Esophagus muscularis mucosa (tissue), 4 donors: Measurements from ENCODE around the gene ADAM19. TPM values are rescaled to one million over a fixed set of nuclear protein-coding genes. Genes with fewer than 3 reads are reported as not detected.

ENCODE experiments used
- DNase-seq: peaks from one replicate; pipeline ENCODE4 v3.0.0-alpha.2; 2017; ENCODE audit errors: extremely low spot score
- H3K27ac ChIP-seq, 4 donors: fragments of 200-600 bp; sonication (generic); replicated peaks in 1 of 4; 1 replicate in 3 of 4; 2 replicates in 1 of 4; pipeline ENCODE4 v1.5.1; 2016 to 2019; ENCODE audit warnings: mild to moderate bottlenecking in 1 of 4
- H3K27me3 ChIP-seq, 4 donors: fragments of 200-600 bp; sonication (generic); one replicate each; pipeline versions ENCODE4 v1.5.1 to v1.6.0; 2016 to 2019
- H3K36me3 ChIP-seq, 4 donors: fragments of 200-600 bp; sonication (generic); one replicate each; pipeline ENCODE4 v1.5.1; 2016 to 2019
- H3K4me1 ChIP-seq, 4 donors: fragments of 200-600 bp; sonication (generic); one replicate each; pipeline ENCODE4 v1.5.1; 2016 to 2019
- H3K4me3 ChIP-seq, 4 donors: fragments of 200-600 bp; sonication (generic); 1 replicate in 2 of 4; 2 replicates in 2 of 4; pipeline ENCODE4 v1.5.1; 2016 to 2019; ENCODE audit warnings: mild to moderate bottlenecking in 4 of 4, moderate library complexity in 1 of 4
- H3K9me3 ChIP-seq, 4 donors: fragments of 200-600 bp; sonication (generic); 1 replicate in 3 of 4; 2 replicates in 1 of 4; pipeline ENCODE4 v1.5.1; 2016 to 2019
- CTCF ChIP-seq, 3 experiments: fragments of 200-600 bp in 2 of 3; fragments of 450-650 bp in 1 of 3; sonication (generic) in 2 of 3; IDR thresholded peaks; one replicate each; pipeline ENCODE4 v1.5.1; 2017 to 2019; ENCODE audit warnings: antibody characterized with exemption in 3 of 3, mild to moderate bottlenecking in 2 of 3, moderate library complexity in 1 of 3
- EP300 ChIP-seq: sonication (generic); formaldehyde crosslinking; IDR thresholded peaks from one replicate; pipeline ENCODE4 v1.6.1; 2017; ENCODE audit warnings: antibody characterized with exemption
- POLR2A ChIP-seq: fragments of 450-650 bp; IDR thresholded peaks from one replicate; pipeline ENCODE4 v1.6.1; 2017; ENCODE audit warnings: antibody characterized with exemption, moderate library complexity, mild to moderate bottlenecking, low read depth
- POLR2AphosphoS5 ChIP-seq, 2 donors: sonication (generic); formaldehyde crosslinking; IDR thresholded peaks; one replicate each; pipeline ENCODE4 v1.6.1; 2017; ENCODE audit warnings: antibody characterized with exemption in 2 of 2
- WGBS: methylation state at CpG from one replicate; pipeline ENCODE4 v1.1.5; 2018; 5-methylcytosine and 5-hydroxymethylcytosine counted together
- intact Hi-C: fragments of 100-400 bp; cut with DNase I; formaldehyde crosslinking; loops from one replicate; pipeline ENCODE4 v1.15.1; 2023
- total RNA-seq, 4 donors: library from RNA; depleted of rRNA; stranded (reverse); fragments of >200 nt; gene quantifications; one replicate each; pipeline versions ENCODE4 v1.1.0 to v1.2.1, GENCODE V29; 2016

ADAM19 gene
- total RNA-seq, 4 donors from 2014 or later: 25.0 to 43.6 (median 28.1) TPM

GRCh38 chr5:157552650-157553049, 22.9 kb downstream of the ADAM19 start:
- WGBS: 85% methylated on average over 1 of the region's 1 CpG
- H3K27me3 ChIP-seq: no peaks in the 10 kb centered on the region
- no peaks in the 10 kb centered on the region for H3K36me3 ChIP-seq
- peaks cover 37 to 81% (median 75%) of the 10 kb centered on the region in 4 donors for H3K4me1 ChIP-seq
- H3K27ac ChIP-seq: peak overlapping the region in 3 of 4 donors; percentile 87 to 88 (median 87)
- intact Hi-C loops: no loop called here
- H3K9me3 ChIP-seq: no peaks in the 10 kb centered on the region
- no peak overlapping the region for H3K4me3 ChIP-seq
- no peak for TF ChIP-seq POLR2AphosphoS5 (IDR thresholded peaks at IDR 0.05)
- TF ChIP-seq CTCF (IDR thresholded peaks at IDR 0.05): no peak
- no peak for TF ChIP-seq EP300
- no peak for TF ChIP-seq POLR2A
- no peak for DNase-seq

- no peak for TF ChIP-seq EP300
- no peak for TF ChIP-seq CTCF (IDR thresholded peaks at IDR 0.05)
- no peak for TF ChIP-seq POLR2AphosphoS5 (IDR thresholded peaks at IDR 0.05)
- TF ChIP-seq POLR2A: no peak
- H3K36me3 ChIP-seq: no peaks in the 10 kb centered on the region
- no peak overlapping the region for H3K4me3 ChIP-seq
- H3K27me3 ChIP-seq: no peaks in the 10 kb centered on the region
- no peaks in the 10 kb centered on the region for H3K9me3 ChIP-seq
- 61% methylated on average over 4 of the region's 4 CpGs for WGBS
- peak overlapping the region; percentile 84 to 88 (median 87) for H3K27ac ChIP-seq
- no peak for DNase-seq
- H3K4me1 ChIP-seq: peaks cover 54 to 83% (median 76%) of the 10 kb centered on the region in 4 donors
- intact Hi-C loops: no loop called here
Observed at GRCh38 chr5:157550663-157551062, 24.9 kb downstream of the ADAM19 start.

- Histone ChIP-seq H3K27me3 (no peaks in the 10 kb centered on the region), H3K36me3 (no peaks in the 10 kb centered on the region), H3K4me3 (no peak overlapping the region), H3K9me3 (no peaks in the 10 kb centered on the region), H3K27ac (peak overlapping the region; percentile 84 to 88 (median 87)), H3K4me1 (peaks cover 55 to 83% (median 76%) of the 10 kb centered on the region in 4 donors)
- intact Hi-C loops: no loop called here
- 52% methylated on average over 5 of the region's 5 CpGs for WGBS
- DNase-seq: no peak
- no peak for TF ChIP-seq CTCF (IDR thresholded peaks at IDR 0.05)
- TF ChIP-seq POLR2AphosphoS5 (IDR thresholded peaks at IDR 0.05): peak in 1 of 2 donors; percentile 34
Observed at GRCh38 chr5:157549954-157550549, 25.5 kb downstream of the ADAM19 start.

- WGBS: 63% methylated on average over 3 of the region's 3 CpGs
- no peak for TF ChIP-seq POLR2A
- no peak for TF ChIP-seq POLR2AphosphoS5 (IDR thresholded peaks at IDR 0.05)
- no peak for TF ChIP-seq EP300
- no peak for TF ChIP-seq CTCF (IDR thresholded peaks at IDR 0.05)
Observed at GRCh38 chr5:157549283-157549629, 26.3 kb downstream of the ADAM19 start.

More at GRCh38 chr5:157549283-157549629, 26.3 kb downstream of the ADAM19 start:
- Histone ChIP-seq H3K27me3 (no peaks in the 10 kb centered on the region), H3K4me3 (no peak overlapping the region), H3K9me3 (no peaks in the 10 kb centered on the region), H3K27ac (peak overlapping the region; percentile 84 to 88 (median 87)), H3K36me3 (no peaks in the 10 kb centered on the region), H3K4me1 (peaks cover 56 to 83% (median 76%) of the 10 kb centered on the region in 4 donors)
- DNase-seq: no peak
- intact Hi-C loops: no loop called here
